Upper lobe of right lung (tissue), 1 donor: ENCODE measurements around the gene NCLN. TPM values are rescaled to one million over a fixed set of nuclear protein-coding genes. Genes with fewer than 3 reads are reported as not detected.
A peak's percentile ranks its signal among the peaks of the same experiment; 100 is the strongest.
"Not testable (repeated sequence)": the region's sequence is repeated elsewhere in the genome, so short reads cannot be mapped to it uniquely, and the experiment has no call there.

ENCODE experiments used
- ATAC-seq: fragments of 200-7000 bp; cut with Tn5 transposase; one replicate; pipeline ENCODE4 v1.9.1; 2020; ENCODE audit warnings: mild to moderate bottlenecking, moderate library complexity
- DNase-seq: peaks from one replicate; pipeline ENCODE4 v3.0.0-alpha.2; 2020
- H3K27ac ChIP-seq: fragments of 200-600 bp; one replicate; pipeline ENCODE4 v1.8.0; 2022
- H3K27me3 ChIP-seq: fragments of 200-600 bp; one replicate; pipeline ENCODE4 v1.8.0; 2022; ENCODE audit warnings: mild to moderate bottlenecking
- H3K36me3 ChIP-seq: fragments of 200-600 bp; one replicate; pipeline ENCODE4 v1.8.0; 2022
- H3K4me1 ChIP-seq: fragments of 200-600 bp; one replicate; pipeline ENCODE4 v1.8.0; 2022
- H3K4me3 ChIP-seq: fragments of 200-600 bp; one replicate; pipeline ENCODE4 v1.8.0; 2022; ENCODE audit warnings: mild to moderate bottlenecking
- H3K9me3 ChIP-seq: fragments of 200-600 bp; one replicate; pipeline ENCODE4 v1.8.0; 2022
- CTCF ChIP-seq: fragments of 200-600 bp; IDR thresholded peaks from one replicate; pipeline ENCODE4 v1.8.0; 2022; ENCODE audit warnings: antibody characterized with exemption
- intact Hi-C: fragments of 100-400 bp; cut with DNase I; formaldehyde crosslinking; loops from one replicate; pipeline ENCODE4 v1.11.0; 2022
- total RNA-seq: library from RNA; stranded (reverse); fragmentation: NEBNext Ultra II Directional; extraction: Animal tissue kit (Norgen Biotek cat#: 25700); gene quantifications from one replicate; pipeline ENCODE4 v1.2.1, GENCODE V29; 2021
- donor health status: DM: no; HTN: yes; CAD: no; lungs with severe emphysema.

NCLN gene
- total RNA-seq, 1 donor from 2014 or later: 71.4 TPM

- H3K4me1 ChIP-seq: no peaks in the 10 kb centered on the region
- peaks cover 9% of the 10 kb centered on the region for H3K27me3 ChIP-seq
- TF ChIP-seq CTCF: no peak
- intact Hi-C loops: no loop called here
- H3K36me3 ChIP-seq: no peaks in the 10 kb centered on the region
- H3K27ac ChIP-seq: no peak overlapping the region
- no peaks in the 10 kb centered on the region for H3K9me3 ChIP-seq
- ATAC-seq: no peak
- DNase-seq: no peak
- H3K4me3 ChIP-seq: no peak overlapping the region
Observed at GRCh38 chr19:3216874-3217273, 31.1 kb downstream of the NCLN start.

DNA sequence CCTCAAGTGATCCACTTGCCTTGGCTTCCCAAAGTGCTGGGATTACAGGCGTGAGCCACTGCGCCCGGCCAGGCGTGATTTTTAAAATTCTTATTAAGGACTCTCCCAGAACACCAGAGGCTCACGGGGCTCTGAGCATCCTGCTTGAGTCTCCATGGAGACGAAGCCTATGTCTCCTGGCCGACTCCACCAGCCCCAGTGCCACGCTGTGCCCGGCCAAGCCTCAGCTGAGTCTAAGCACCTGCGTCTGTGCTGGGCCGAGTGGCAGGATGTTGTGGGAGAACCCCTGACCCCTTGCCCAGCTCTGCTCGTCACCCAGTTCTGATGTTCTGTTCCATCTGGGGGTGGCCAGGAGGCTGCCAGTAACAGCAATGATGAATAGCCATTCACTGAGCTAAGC lies 34.8 kb downstream of the NCLN start:
- TF ChIP-seq CTCF: no peak
- Histone ChIP-seq H3K4me3 (no peak overlapping the region), H3K36me3 (no peaks in the 10 kb centered on the region), H3K27me3 (peaks cover 37% of the 10 kb centered on the region), H3K27ac (no peak overlapping the region), H3K4me1 (no peaks in the 10 kb centered on the region), H3K9me3 (no peaks in the 10 kb centered on the region)
- no peak for ATAC-seq
- no peak for DNase-seq
- intact Hi-C loops: no loop called here

- H3K4me3 ChIP-seq, intact Hi-C loops, ATAC-seq, H3K4me1 ChIP-seq, DNase-seq, H3K27ac ChIP-seq, H3K36me3 ChIP-seq, H3K9me3 ChIP-seq: not testable (repeated sequence)
- H3K27me3 ChIP-seq: peaks cover 46% of the 10 kb centered on the region
Observed at GRCh38 chr19:3221576-3221975, 35.8 kb downstream of the NCLN start.

DNA sequence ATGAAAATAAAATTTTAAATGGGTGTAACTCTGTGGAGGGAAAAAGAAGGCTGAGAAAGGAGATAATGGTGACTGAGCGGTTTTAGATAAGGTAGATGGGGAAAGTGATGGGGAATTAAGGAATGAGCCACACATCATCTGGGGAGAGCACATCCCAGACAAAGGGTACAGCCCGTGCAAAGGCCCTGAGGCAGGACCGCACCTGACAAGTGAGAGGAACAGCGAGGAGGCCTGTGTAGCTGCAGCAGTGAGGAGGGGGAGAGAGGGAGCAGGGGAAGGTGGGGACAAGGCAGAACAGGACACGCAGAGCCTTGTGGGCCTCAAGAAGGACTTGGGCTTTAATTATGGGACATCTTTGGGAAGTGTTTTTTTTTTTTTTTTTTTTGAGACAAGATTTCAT lies 37.0 kb downstream of the NCLN start:
- peaks cover 52% of the 10 kb centered on the region for H3K27me3 ChIP-seq
- H3K27ac ChIP-seq: no peak overlapping the region
- no peak for DNase-seq
- H3K9me3 ChIP-seq: no peaks in the 10 kb centered on the region
- H3K36me3 ChIP-seq: no peaks in the 10 kb centered on the region
- no peak for ATAC-seq
- no peak for TF ChIP-seq CTCF
- no peak overlapping the region for H3K4me3 ChIP-seq
- H3K4me1 ChIP-seq: no peaks in the 10 kb centered on the region
- intact Hi-C loops: no loop called here

GRCh38 chr19:3224346-3225168 lies 38.8 kb downstream of the NCLN start, which contains the start of gene CELF5:
Gene CELF5, plus strand, starts transcription at chr19:3224661. Its CDS starts 79 bp downstream, at chr19:3224740.
- ATAC-seq (peak; percentile 86), DNase-seq (peak; percentile 73)
- intact Hi-C loops: no loop called here
- Histone ChIP-seq H3K36me3 (no peaks in the 10 kb centered on the region), H3K27me3 (peaks cover 65% of the 10 kb centered on the region), H3K9me3 (no peaks in the 10 kb centered on the region), H3K4me3 (no peak within 1 kb of the TSS), H3K27ac (no peak within 1 kb of the TSS), H3K4me1 (no peaks in the 10 kb centered on the region)
- peak; percentile 35 for TF ChIP-seq CTCF

- DNase-seq: no peak
- Histone ChIP-seq H3K27me3 (peaks cover 68% of the 10 kb centered on the region), H3K4me3 (no peak overlapping the region), H3K36me3 (no peaks in the 10 kb centered on the region), H3K4me1 (no peaks in the 10 kb centered on the region), H3K27ac (no peak overlapping the region), H3K9me3 (no peaks in the 10 kb centered on the region)
- no peak for ATAC-seq
- intact Hi-C loops: no loop called here
- TF ChIP-seq CTCF: no peak
Observed at GRCh38 chr19:3225169-3225485, 39.4 kb downstream of the NCLN start.
